AG04449 (cell line): ENCODE data around the gene ACO1.

ENCODE experiments used
- CTCF ChIA-PET: fragments of 350-600 bp; formaldehyde crosslinking; extraction: SDS; loops from one replicate; lab custom pipeline; 2021; ENCODE audit warnings: antibody characterized with exemption; lab: Yijun Ruan, JAX
- POLR2A ChIA-PET: fragments of 400-600, 350-600 bp; formaldehyde crosslinking; extraction: SDS; loops from one replicate; lab custom pipeline; 2020; ENCODE audit warnings: antibody characterized with exemption, inconsistent platforms; lab: Yijun Ruan, JAX
- DNase-seq: peaks from one replicate; pipeline ENCODE4 v3.0.0-alpha.2; 2010; ENCODE audit warnings: low read depth, low spot score
- H3K4me3 ChIP-seq: 2 replicates; pipeline ENCODE4 v1.5.1; 2011; ENCODE audit warnings: low read depth, mild to moderate bottlenecking, control low read depth, low read length
- TF ChIP-seq, protein P1 (sequence below): IDR thresholded peaks from one replicate; pipeline ENCODE4 v1.5.1; 2011; ENCODE audit warnings: mild to moderate bottlenecking, moderate library complexity, low read length, control low read depth, inconsistent platforms; ENCODE audit not compliant: insufficient read depth; ENCODE audit errors: missing control alignments

The ACO1 gene

DNA sequence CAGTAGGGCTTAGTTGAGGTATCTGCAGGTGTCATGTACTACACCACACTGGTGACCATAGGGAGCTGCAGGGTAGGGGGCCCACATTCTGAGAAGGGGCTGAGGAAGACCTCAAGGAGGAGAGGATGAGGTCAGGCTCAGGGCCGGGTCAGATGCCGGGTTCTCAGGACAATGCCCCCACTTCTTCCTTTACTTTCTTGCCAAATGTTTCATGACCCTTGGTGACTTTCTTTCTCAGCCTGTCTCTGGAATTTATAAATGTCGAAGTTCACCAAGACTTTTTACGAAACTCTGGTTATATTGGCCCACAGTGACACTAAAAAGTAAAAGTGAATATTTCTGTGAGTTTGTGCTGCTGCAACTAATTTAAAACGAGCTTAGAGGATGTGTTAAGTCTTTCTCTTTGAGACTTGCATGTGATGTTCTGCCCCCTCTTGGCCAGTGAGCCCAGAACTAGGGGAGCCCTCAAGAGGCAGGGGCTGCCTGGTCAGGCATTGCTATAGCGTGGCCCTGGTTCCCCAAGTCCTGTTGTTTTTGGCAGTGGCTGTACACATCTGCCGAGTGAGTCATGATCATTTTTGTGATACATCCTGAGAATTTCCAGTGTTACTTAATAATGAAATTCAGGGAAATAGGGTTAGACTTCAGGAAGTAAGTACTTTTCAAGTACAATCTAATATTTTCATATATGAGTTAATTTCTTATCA, 11.2 kb downstream of the ACO1 start:
- no peak overlapping the region for H3K4me3 ChIP-seq
- TF ChIP-seq, protein P1, sequence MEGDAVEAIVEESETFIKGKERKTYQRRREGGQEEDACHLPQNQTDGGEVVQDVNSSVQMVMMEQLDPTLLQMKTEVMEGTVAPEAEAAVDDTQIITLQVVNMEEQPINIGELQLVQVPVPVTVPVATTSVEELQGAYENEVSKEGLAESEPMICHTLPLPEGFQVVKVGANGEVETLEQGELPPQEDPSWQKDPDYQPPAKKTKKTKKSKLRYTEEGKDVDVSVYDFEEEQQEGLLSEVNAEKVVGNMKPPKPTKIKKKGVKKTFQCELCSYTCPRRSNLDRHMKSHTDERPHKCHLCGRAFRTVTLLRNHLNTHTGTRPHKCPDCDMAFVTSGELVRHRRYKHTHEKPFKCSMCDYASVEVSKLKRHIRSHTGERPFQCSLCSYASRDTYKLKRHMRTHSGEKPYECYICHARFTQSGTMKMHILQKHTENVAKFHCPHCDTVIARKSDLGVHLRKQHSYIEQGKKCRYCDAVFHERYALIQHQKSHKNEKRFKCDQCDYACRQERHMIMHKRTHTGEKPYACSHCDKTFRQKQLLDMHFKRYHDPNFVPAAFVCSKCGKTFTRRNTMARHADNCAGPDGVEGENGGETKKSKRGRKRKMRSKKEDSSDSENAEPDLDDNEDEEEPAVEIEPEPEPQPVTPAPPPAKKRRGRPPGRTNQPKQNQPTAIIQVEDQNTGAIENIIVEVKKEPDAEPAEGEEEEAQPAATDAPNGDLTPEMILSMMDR: peak; percentile 57
- POLR2A ChIA-PET: interaction anchor here (2.7 kb wide), 1 partner anchor 11 kb away, joined by 12 read pairs; the partner anchor contains the start of gene ACO1
- peak; percentile 76 for DNase-seq
- CTCF ChIA-PET: interaction anchor here (0.9 to 7.2 kb wide), 12 partner anchors 9 to 185 kb away, joined by 3 to 52 read pairs (median 6); partner anchors contain the start of gene ACO1

DNA sequence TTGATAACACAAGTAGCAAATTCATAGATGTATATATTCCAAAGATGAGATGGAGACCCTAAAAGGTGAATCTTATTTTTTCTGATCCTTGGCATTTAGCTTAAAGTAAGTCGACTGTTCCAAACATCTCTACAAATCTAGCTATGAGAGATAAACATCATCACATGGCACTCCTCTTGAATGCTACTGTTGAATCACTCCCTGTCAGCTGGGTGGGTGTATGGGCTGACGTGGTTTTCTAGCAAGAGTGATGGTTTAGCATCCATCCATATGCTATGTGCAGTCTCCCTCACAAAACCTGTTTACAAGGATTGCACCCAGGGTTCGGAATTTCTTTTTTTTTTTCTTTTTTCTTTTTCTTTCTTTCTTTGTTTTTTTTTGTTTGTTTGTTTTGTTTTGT, 13.8 kb downstream of the ACO1 start:
- DNase-seq: no peak
- H3K4me3 ChIP-seq: no peak overlapping the region
- ChIA-PET CTCF (interaction anchor here (1.0 to 7.2 kb wide), 7 partner anchors 15 to 182 kb away, joined by 3 to 52 read pairs (median 4); partner anchors contain the start of gene RIGI), POLR2A (no interaction called here)
- TF ChIP-seq, protein P1: no peak

DNA sequence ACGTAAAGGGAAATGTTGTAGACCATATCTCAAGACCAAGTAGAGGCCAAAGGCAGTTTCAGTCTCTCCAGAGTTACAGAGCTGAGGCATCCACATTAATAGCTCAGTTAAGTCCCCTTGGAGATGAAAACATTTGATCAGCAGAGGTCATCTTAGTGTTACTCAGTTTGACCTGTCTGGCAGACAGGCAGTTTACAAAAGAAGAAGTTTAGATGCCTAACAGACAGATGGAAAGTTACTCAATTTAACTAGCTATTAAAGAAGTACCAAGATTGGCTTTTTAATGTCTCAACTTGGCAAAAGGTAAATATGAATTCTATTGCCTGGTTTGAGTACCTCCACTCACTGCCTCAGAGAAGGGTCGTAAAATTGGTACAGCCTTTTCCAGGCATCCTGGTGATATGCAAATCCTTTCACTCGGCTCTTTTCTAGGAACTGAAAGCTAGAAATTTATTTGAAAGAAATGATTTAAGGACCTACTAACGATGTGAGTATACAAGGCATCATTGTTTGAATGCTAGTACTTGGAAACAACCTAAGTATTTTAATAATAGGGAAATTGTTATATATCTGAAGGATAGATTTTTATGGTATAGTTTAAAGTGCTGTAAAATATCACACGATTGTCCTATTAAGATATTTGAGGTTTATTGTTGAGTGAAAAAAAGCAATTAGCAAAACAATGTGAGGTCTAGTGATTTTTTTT, 14.8 kb downstream of the ACO1 start:
- ChIA-PET CTCF (interaction anchor here (0.7 to 7.2 kb wide), 7 partner anchors 14 to 181 kb away, joined by 3 to 52 read pairs (median 4); partner anchors contain the start of gene RIGI), POLR2A (no interaction called here)
- no peak for DNase-seq
- TF ChIP-seq, protein P1: no peak
- H3K4me3 ChIP-seq: no peak overlapping the region

DNA sequence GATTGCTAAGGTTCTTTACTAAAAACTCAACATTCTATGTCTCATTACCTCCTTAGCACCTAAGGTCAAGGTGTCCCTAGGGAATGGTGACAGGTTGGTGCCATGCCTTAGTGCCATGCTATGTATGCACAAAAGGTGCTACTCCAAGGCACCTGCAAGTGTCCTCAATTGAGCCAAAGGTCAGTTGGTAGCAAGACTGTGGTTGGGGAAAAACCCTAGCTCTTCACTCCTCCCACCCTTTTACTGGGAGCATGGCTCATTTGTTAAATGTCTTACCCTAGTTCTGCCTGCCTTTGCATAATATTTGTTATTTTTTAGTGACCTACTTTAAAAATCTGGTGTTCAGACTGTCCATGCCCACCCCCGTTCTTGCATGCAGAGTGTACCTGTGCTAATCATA, 17.0 kb downstream of the ACO1 start:
- POLR2A ChIA-PET: no interaction called here
- TF ChIP-seq, protein P1: no peak
- CTCF ChIA-PET: interaction anchor here (1.6 to 2.0 kb wide), 5 partner anchors 18 to 178 kb away, joined by 3 to 8 read pairs (median 6); partner anchors contain the start of gene ACO1
- no peak for DNase-seq
- no peak overlapping the region for H3K4me3 ChIP-seq

DNA sequence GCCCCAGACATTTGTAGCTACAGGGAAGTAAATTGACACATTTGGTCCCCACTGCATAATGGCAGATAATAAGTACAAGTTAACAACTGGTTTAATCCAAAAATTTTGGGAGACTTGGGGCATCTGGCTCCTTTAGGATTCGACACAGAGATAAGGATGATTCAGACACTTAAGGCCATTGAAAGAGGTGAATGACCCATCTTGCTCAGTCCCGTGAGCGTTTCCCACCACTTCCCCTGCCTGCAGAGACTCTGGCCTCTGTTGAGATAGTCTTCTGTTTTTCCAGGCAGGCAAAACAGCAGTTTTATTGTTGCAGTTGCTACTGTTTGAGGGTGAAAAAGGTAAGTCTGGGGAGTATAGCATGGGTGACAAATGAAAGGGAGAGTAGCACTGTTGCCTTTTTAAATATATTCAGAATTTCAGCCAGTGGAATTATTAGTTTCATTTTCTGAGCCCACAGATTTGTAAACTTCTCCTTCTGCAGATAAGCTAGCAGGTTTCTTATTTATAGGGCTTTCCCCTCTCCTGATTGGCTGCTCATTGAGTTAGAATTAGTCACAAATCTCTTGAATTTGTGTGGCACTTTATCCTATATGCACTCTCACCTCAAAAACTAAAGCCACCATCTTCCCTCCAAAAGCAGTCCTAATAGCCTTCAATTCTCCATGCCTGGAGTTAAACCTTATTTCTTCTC, 19.3 kb downstream of the ACO1 start:
- no peak overlapping the region for H3K4me3 ChIP-seq
- TF ChIP-seq, protein P1: no peak
- ChIA-PET CTCF (interaction anchor here (1.3 to 2.0 kb wide), 2 partner anchors 25 to 168 kb away, joined by 4 to 10 read pairs; no protein-coding TSS in a partner anchor), POLR2A (interaction anchor here (0.7 kb wide), 1 partner anchor 20 kb away, joined by 3 read pairs; the partner anchor contains the start of gene ACO1)
- no peak for DNase-seq
